ENCODE results near the gene TMC1.

TMC1 gene

GRCh38 chr9:72635197-72635596 lies 113.8 kb downstream of the TMC1 start:
- Histone ChIP-seq H2AFZ (ENCODE audit: low read length) (no peak overlapping the region), H3K4me2 (ENCODE audit: low read depth, low read length, poor library complexity, severe bottlenecking) (no peak overlapping the region), H3K79me2 (ENCODE audit: insufficient read depth, low read length) (no peaks in the 10 kb centered on the region), H3K4me1 (ENCODE audit: insufficient read depth, low read length, poor library complexity, severe bottlenecking) (no peaks in the 10 kb centered on the region), H3K9ac (ENCODE audit: low read depth, low read length, poor library complexity, severe bottlenecking) (no peak overlapping the region), H3K9me3 (ENCODE audit: insufficient read depth, low read depth, low read length) (no peaks in the 10 kb centered on the region), H3K9me2 (replicated peaks; ENCODE audit: low read depth, low read length) (no peaks in the 10 kb centered on the region), H3K36me3 (ENCODE audit: insufficient read depth, low read length) (no peaks in the 10 kb centered on the region), H3K4me3 (ENCODE audit: low read length, poor library complexity, severe bottlenecking) (no peak overlapping the region), H3K27me3 (ENCODE audit: insufficient read depth, low read length, poor library complexity, severe bottlenecking) (no peaks in the 10 kb centered on the region), H3F3A (ENCODE audit: low read depth) (no peaks in the 10 kb centered on the region), H4K20me1 (ENCODE audit: insufficient read depth, low read length, poor library complexity, severe bottlenecking) (no peaks in the 10 kb centered on the region)
- no peak for TF ChIP-seq CTCF (conservative IDR thresholded peaks at IDR 0.05; ENCODE audit: low read length)
- no peak for TF ChIP-seq EZH2phosphoT487 (IDR thresholded peaks at IDR 0.05; ENCODE audit: borderline replicate concordance)

- Histone ChIP-seq H3K9ac (ENCODE audit: low read depth, low read length, poor library complexity, severe bottlenecking) (no peak overlapping the region), H3K4me2 (ENCODE audit: low read depth, low read length, poor library complexity, severe bottlenecking) (no peak overlapping the region), H3K4me3 (ENCODE audit: low read length, poor library complexity, severe bottlenecking) (no peak overlapping the region), H3K9me3 (ENCODE audit: insufficient read depth, low read depth, low read length) (no peaks in the 10 kb centered on the region), H4K20me1 (ENCODE audit: insufficient read depth, low read length, poor library complexity, severe bottlenecking) (no peaks in the 10 kb centered on the region), H2AFZ (ENCODE audit: low read length) (no peak overlapping the region), H3K36me3 (ENCODE audit: insufficient read depth, low read length) (no peaks in the 10 kb centered on the region), H3K79me2 (ENCODE audit: insufficient read depth, low read length) (no peaks in the 10 kb centered on the region), H3K27me3 (ENCODE audit: insufficient read depth, low read length, poor library complexity, severe bottlenecking) (no peaks in the 10 kb centered on the region), H3K9me2 (replicated peaks; ENCODE audit: low read depth, low read length) (no peaks in the 10 kb centered on the region), H3F3A (ENCODE audit: low read depth) (no peaks in the 10 kb centered on the region), H3K4me1 (ENCODE audit: insufficient read depth, low read length, poor library complexity, severe bottlenecking) (no peaks in the 10 kb centered on the region)
- TF ChIP-seq EZH2phosphoT487 (IDR thresholded peaks at IDR 0.05; ENCODE audit: borderline replicate concordance) = no peak
- no peak for TF ChIP-seq CTCF (conservative IDR thresholded peaks at IDR 0.05; ENCODE audit: low read length)
These were observed 115.2 kb downstream of the TMC1 start for GRCh38 chr9:72636621-72637020.

GRCh38 chr9:72643651-72644050 lies 122.2 kb downstream of the TMC1 start:
- no peaks in the 10 kb centered on the region for H3K4me1 ChIP-seq (ENCODE audit: insufficient read depth, low read length, poor library complexity, severe bottlenecking)
- no peak overlapping the region for H3K4me2 ChIP-seq (ENCODE audit: low read depth, low read length, poor library complexity, severe bottlenecking)
- TF ChIP-seq EZH2phosphoT487 (IDR thresholded peaks at IDR 0.05; ENCODE audit: borderline replicate concordance) = no peak
- no peak for TF ChIP-seq CTCF (conservative IDR thresholded peaks at IDR 0.05; ENCODE audit: low read length)
- H3F3A ChIP-seq (ENCODE audit: low read depth) = no peaks in the 10 kb centered on the region
- no peaks in the 10 kb centered on the region for H3K36me3 ChIP-seq (ENCODE audit: insufficient read depth, low read length)
- H3K9me2 ChIP-seq (replicated peaks; ENCODE audit: low read depth, low read length) = no peaks in the 10 kb centered on the region
- H3K9me3 ChIP-seq (ENCODE audit: insufficient read depth, low read depth, low read length) = no peaks in the 10 kb centered on the region
- no peaks in the 10 kb centered on the region for H4K20me1 ChIP-seq (ENCODE audit: insufficient read depth, low read length, poor library complexity, severe bottlenecking)
- no peak overlapping the region for H3K9ac ChIP-seq (ENCODE audit: low read depth, low read length, poor library complexity, severe bottlenecking)
- H3K79me2 ChIP-seq (ENCODE audit: insufficient read depth, low read length) = no peaks in the 10 kb centered on the region
- no peak overlapping the region for H2AFZ ChIP-seq (ENCODE audit: low read length)
- H3K4me3 ChIP-seq (ENCODE audit: low read length, poor library complexity, severe bottlenecking) = no peak overlapping the region
- no peaks in the 10 kb centered on the region for H3K27me3 ChIP-seq (ENCODE audit: insufficient read depth, low read length, poor library complexity, severe bottlenecking)
